Neural progenitor cell (in vitro differentiated cells): ENCODE data around the gene FAM229A.

Experiments used
- EZH2 ChIP-seq: fragments of 200-600 bp; sonication (generic); IDR thresholded peaks from 2 replicates; pipeline ENCODE4 v1.6.1; 2017; ENCODE audit warnings: antibody characterized with exemption, mild to moderate bottlenecking, moderate library complexity
- TF ChIP-seq, protein P1 (sequence below): fragments of 200-600 bp; sonication (generic); IDR thresholded peaks from 2 replicates; pipeline ENCODE4 v1.5.1; 2017; ENCODE audit warnings: antibody characterized with exemption, mild to moderate bottlenecking

DNA sequence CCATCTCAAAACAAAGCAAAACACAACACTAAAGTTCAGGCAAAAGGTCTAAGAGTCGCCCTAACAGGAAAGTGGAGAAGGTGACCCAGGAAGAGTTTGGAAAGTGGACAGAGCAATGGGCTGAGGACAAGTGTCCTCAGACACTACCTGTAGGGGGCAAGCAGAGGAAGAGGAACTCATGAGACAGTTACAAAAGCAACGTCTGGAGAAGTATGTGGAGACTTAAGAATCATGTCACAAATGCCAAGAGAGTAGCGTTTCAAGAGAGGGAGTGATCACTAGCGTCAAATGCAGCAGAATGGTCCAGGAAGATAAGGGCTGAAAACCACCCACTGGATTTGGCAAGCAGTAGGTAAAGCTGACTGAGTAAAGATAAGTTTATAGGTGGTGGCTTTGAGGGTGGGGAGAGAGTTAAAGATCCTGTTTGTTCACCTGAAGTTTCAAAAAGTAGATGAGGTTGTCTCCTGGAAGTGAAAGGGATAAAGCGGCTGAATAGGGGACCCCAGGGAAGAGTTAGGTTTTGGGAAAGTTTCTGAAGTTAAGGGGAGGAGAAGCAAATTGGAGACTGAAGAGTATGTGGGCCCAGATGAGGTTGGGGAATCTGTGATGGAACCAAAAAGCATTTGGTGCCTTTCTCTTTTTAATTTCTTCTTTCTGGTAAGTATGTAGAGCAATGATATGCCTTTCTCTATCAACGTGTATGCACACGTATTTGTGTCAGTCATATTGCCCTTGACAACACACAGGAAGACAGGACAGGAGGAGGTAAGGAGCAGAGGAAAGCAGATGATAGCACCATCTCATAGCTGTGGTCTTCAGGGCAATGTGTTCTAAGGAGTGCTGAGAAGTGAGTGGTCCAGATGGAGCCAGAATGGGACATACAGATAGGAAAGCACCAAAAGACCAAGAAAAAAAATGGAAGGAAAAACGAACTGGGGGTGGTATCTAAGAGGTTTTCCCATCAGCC is 28.9 kb upstream of the FAM229A start:
- TF ChIP-seq, protein P1, sequence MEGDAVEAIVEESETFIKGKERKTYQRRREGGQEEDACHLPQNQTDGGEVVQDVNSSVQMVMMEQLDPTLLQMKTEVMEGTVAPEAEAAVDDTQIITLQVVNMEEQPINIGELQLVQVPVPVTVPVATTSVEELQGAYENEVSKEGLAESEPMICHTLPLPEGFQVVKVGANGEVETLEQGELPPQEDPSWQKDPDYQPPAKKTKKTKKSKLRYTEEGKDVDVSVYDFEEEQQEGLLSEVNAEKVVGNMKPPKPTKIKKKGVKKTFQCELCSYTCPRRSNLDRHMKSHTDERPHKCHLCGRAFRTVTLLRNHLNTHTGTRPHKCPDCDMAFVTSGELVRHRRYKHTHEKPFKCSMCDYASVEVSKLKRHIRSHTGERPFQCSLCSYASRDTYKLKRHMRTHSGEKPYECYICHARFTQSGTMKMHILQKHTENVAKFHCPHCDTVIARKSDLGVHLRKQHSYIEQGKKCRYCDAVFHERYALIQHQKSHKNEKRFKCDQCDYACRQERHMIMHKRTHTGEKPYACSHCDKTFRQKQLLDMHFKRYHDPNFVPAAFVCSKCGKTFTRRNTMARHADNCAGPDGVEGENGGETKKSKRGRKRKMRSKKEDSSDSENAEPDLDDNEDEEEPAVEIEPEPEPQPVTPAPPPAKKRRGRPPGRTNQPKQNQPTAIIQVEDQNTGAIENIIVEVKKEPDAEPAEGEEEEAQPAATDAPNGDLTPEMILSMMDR: no peak
- no peak for TF ChIP-seq EZH2
